ENCODE measurements around the gene MEIS1.

Gene MEIS1

GRCh38 chr2:66508484-66509071 lies 73.7 kb downstream of the MEIS1 start:
- peak in 2 of 3 experiments; percentile 17 to 43 for DNase-seq

- peak in 2 of 3 experiments; percentile 21 to 57 for DNase-seq
Observed at GRCh38 chr2:66509326-66509811, 74.4 kb downstream of the MEIS1 start.

GRCh38 chr2:66512626-66513025 lies 77.7 kb downstream of the MEIS1 start:
- peak in 1 of 3 experiments; percentile 20 for DNase-seq

- peak in 1 of 3 experiments; percentile 16 for DNase-seq
Observed at GRCh38 chr2:66515743-66516142, 80.8 kb downstream of the MEIS1 start.

- no peak for DNase-seq
Observed at GRCh38 chr2:66516499-66516898, 81.6 kb downstream of the MEIS1 start.

GRCh38 chr2:66517772-66518171 lies 82.8 kb downstream of the MEIS1 start:
- DNase-seq, result no peak

- no peak for DNase-seq
Observed at GRCh38 chr2:66519264-66519843, 84.4 kb downstream of the MEIS1 start.

- DNase-seq, result peak in 1 of 3 experiments; percentile 78
Observed at GRCh38 chr2:66521291-66521922, 86.5 kb downstream of the MEIS1 start.

GRCh38 chr2:66522611-66523376 lies 87.9 kb downstream of the MEIS1 start:
- DNase-seq, result peak in 2 of 3 experiments; percentile 62 to 85

- peak in 1 of 3 experiments; percentile 74 for DNase-seq
Observed at GRCh38 chr2:66523377-66523969, 88.5 kb downstream of the MEIS1 start.

- peak in 1 of 3 experiments; percentile 28 for DNase-seq
Observed at GRCh38 chr2:66523990-66524389, 89.1 kb downstream of the MEIS1 start.

- no peak for DNase-seq
Observed at GRCh38 chr2:66525606-66526005, 90.7 kb downstream of the MEIS1 start.

- DNase-seq, result no peak
Observed at GRCh38 chr2:66526180-66526579, 91.3 kb downstream of the MEIS1 start.

GRCh38 chr2:66528974-66529724 lies 94.2 kb downstream of the MEIS1 start:
- no peak for DNase-seq

GRCh38 chr2:66530651-66531050 lies 95.7 kb downstream of the MEIS1 start:
- DNase-seq, result no peak

GRCh38 chr2:66531155-66531554 lies 96.2 kb downstream of the MEIS1 start:
- no peak for DNase-seq

GRCh38 chr2:66531567-66531966 lies 96.6 kb downstream of the MEIS1 start:
- DNase-seq, result no peak

- no peak for DNase-seq
Observed at GRCh38 chr2:66532972-66533868, 98.3 kb downstream of the MEIS1 start.

- no peak for DNase-seq
Observed at GRCh38 chr2:66534461-66534860, 99.5 kb downstream of the MEIS1 start.

GRCh38 chr2:66535574-66536289 lies 100.8 kb downstream of the MEIS1 start:
- DNase-seq, result peak in 1 of 3 experiments; percentile 62

Measured in NCI-H1417 (cell line).